ENCODE measurements around the gene TTC23L.

GRCh38 chr5:34849253-34849652, 10.3 kb downstream of the TTC23L start:
- TF ChIP-seq CTCF (conservative IDR thresholded peaks at IDR 0.05; ENCODE audit: low read length): no peak
- TF ChIP-seq EZH2phosphoT487 (IDR thresholded peaks at IDR 0.05; ENCODE audit: borderline replicate concordance): no peak
